ENCODE data around the gene STAT4.

STAT4 gene

DNA sequence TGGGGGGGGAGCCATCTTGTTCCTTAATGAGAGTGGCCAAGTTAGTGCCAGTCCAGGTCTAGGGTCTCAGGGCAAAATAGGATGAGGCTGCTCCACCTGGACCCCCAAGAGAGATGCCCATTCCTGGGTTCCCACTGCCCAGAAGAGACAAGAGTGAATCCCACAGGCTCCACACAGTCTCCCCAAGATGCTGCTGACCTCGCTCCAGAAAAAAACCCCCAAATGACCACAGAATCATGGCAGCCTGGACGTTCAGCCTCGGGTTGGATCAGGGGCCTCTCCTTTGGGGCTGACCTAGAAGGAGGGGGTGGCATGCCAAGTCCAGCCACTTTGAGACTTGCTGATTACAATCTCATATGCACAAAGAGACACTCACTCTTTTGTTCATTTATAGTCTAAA, 161.9 kb downstream of the STAT4 start:
- no peak for DNase-seq

DNA sequence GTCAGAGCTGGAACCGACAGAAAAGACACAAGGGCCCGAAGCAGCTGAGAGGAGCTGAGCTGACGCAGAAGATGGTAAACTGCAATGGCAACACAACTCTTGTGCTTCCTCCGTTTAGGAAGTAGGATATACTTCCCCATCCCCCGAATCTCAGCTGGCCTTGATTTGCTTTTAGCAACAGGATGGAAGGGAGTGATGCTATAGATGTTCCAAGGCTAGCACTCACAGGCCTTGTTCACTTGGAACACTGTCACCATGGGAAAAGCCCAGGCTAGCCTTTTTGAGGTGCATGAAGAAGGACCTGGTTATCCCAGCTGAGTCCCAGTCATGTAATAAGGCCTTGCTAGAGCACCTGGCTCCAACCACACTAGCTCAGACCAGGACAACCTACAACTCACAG, 162.9 kb downstream of the STAT4 start:
- DNase-seq: no peak

DNA sequence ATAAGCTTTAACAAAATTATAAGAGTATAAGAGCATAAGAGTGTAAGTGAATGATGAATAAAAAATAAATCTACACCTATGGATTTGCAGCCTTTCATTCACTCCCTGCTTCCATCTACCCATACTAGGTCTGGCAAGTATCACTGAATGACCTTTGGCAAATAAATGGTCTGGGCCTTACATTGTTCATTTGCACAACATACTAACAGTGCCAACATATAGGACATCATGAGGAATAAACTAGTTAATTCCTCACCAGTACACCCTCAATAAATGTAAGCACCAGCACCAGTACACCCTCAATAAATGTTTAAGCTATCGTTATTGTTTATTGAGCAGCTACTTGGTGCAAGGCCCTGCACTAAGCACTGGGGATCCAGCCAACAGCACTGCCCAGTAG, 163.7 kb downstream of the STAT4 start:
- DNase-seq: no peak

DNA sequence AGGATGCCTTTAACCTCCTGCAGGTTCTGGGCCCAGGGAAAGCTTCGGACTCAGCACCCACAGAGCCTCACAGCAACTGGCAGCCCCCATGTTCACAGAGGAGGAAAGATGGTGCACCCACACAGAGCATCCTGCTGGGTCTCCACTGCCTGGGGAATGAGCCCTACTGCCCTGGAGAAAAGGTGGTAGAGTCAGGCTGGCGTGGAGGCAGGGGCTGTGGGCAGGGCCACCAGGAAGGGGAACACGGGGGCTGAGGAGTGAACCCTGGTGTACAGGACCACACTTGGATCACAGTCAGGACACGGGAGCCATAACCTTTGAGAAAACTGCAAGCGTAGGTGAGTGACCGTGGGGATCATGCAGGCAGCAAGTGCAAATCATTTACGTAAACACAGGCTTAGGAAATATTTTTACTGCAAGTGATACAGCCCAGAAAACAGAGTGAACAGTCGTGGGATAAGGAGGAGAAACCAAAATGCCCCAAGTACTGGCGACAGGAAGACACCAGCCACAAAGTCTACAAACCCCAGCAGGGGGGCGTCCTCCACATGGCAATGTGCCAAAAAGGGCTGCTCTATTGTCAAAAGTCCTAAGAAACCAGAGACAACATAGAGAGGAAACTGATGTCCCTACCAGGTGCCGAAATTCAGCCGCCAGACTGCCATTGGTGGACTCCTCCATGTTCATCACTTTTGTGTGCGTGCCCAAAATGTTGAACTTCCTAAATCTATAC, 164.4 kb downstream of the STAT4 start:
- DNase-seq: no peak

DNA sequence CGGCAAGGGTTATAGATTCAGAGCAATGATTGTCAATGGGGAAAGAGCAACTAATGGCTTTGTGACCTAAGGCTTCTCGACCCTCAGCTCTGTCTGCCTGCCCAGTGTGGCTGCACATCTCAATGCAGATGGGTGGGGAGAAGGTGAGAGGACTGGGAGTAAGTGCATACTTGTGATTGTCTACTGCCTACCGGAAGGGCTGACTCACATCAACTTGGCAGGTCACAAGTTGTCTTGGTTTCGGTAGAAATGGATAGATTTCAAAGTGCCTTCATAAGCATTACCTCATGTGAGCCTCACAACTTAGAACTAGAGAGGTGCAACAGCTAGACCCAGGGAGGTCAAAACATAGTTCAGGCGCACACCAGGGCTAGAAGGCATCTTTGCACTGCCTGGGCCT, 166.2 kb downstream of the STAT4 start:
- DNase-seq: no peak

DNA sequence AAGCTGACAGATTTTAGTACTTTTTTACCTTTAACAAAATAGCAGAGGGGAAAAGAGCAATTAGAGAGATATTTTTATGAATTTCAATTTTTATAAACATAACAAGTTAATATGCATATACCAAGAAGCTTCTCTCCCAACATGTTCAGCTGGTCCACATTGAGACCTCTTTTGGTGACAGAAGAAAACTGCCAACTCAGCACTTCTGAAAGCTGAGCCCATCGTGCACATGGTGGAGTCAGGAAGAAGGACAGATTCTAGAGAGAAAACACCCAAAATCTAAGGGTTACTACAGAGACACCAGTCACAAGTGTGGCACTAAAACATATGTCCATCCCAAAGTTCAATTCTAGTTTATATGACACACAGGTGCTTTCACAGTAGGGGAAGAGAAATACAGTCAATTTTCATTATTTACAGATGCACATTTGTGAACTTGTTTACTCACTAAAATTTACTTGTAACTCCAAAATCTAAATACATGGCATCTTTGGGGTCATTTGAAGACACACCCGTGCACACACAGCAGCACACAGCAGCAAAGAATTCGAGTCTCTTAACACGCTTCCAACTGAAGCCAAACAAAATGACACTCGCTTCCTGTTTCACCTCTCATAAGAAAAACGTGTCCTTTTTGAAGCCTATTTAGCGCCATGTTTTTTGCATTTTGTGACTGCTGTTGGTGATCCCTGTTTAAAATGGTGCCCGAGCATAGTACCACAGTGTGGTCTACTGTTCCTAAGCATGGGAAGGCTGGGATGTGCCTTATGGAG, 168.3 kb downstream of the STAT4 start:
- no peak for DNase-seq

DNA sequence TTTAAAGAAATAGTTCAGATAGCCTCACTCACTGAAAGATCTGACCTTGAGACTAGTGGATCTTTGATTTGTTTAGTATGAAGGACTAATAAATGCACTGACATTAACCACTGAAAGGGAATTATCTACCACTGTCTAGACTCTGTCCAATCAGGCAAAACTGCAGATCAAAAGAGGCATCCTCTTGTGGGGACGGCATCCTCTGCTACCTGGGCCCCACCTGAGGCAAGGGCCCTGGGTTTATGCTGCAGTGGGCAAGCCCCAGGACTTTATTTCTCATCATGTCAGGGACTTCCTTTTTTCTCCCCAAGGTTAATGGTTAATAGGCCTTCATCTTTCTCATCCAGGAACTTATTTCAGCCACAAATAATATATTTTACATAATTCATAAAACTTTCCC, 169.1 kb downstream of the STAT4 start:
- DNase-seq: no peak

DNA sequence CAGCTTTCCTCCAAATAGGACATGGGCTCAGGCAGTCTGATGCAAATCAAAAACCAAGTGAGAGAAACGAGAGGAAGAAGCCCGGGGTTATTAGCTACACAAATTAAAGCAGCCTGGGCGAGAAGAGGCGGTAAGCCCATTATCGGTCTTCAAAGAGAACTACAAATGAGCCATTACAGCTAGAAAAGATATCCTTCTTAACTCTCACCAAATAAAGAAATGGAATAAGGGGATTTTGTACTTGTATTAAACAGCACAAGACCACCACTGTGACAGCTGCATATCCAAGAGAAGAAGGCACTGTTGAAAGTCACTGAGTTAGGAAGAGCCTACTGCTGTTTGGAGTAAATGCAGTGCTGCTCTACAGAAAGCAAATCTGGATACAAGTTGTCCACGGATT, 169.5 kb downstream of the STAT4 start:
- no peak for DNase-seq

DNA sequence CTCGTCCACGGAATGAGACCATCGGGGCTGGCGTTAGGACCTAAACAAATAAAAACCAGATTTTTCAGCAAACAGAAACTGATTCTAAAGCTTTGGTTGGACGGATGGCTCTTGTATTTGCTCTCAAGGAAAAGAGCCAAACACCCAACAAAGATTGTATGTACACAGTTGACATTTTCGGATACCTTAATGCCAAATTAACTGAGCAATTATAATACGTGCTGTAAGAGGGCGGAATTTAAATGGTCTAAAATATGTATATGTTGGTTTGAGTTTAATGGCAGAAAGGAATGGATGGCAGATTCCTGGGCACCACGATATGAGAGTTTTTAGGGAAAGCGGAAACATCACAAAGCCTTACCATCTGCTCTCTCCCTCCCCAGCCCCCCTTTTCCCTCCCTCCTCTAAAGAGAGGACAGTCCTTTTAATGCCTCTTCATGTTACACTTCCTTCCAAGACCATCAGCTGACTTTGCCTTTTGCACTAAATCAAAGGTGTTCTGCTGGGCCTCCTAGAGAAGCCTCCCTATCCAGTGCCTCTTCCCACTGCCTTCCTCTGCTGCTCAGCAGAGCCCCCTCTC, 170.1 kb downstream of the STAT4 start:
- DNase-seq: no peak

DNA sequence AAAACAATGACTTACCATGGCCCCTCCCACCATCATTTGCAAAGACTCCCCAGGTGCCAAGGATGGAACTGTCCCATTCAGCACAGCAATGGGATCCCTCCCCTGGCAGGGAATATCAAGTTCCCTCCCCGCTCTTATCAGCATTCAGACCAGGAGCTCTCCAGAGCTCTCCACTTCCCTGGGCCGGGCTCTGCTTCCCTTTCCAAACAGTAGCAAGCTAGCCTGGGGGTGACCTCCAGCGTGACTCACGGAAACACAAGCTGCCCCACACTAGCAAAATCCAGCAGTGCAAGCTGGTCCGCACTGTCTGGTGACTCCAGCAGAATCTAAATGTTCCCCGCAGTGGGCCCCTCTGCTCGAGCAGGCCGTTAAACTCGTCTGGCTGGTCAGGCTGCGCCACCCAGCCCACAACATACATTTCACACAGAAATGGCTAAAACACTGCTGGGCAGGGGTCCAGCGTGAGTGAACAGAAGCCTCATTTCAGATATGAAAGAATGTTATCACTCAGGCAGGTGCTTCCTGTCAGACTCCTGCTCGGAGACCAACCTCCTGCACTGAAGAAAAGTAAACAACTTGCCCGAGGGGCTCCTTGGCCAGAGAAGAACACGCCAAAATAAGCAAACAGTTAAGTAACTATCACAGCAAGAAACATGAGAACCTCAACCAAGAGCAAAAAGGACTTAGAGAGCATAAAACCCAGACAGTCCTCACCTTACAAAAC, 170.7 kb downstream of the STAT4 start:
- no peak for DNase-seq
